KOPT-K1 (cell line): Measurements from ENCODE around the gene ADGRL3.
"Not testable (repeated sequence)": the region's sequence is repeated elsewhere in the genome, so short reads cannot be mapped to it uniquely, and the experiment has no call there.

Source experiments
- H3K27ac ChIP-seq: fragments of 200-600 bp; sonication (generic); 2 replicates; pipeline ENCODE4 v1.5.1; 2016; ENCODE audit warnings: antibody characterized with exemption, mild to moderate bottlenecking, low read depth, low read length; ENCODE audit not compliant: poor library complexity, severe bottlenecking
- H3K36me3 ChIP-seq: fragments of 200-600 bp; sonication (generic); 2 replicates; pipeline ENCODE4 v1.5.1; 2017; ENCODE audit warnings: antibody characterized with exemption, mild to moderate bottlenecking, low read length, moderate library complexity; ENCODE audit not compliant: insufficient read depth
- H3K9me3 ChIP-seq: fragments of 200-600 bp; sonication (generic); 2 replicates; pipeline ENCODE4 v1.5.1; 2017; ENCODE audit warnings: antibody characterized with exemption, low read length, mild to moderate bottlenecking; ENCODE audit not compliant: insufficient read depth, poor library complexity, severe bottlenecking

The ADGRL3 gene

DNA sequence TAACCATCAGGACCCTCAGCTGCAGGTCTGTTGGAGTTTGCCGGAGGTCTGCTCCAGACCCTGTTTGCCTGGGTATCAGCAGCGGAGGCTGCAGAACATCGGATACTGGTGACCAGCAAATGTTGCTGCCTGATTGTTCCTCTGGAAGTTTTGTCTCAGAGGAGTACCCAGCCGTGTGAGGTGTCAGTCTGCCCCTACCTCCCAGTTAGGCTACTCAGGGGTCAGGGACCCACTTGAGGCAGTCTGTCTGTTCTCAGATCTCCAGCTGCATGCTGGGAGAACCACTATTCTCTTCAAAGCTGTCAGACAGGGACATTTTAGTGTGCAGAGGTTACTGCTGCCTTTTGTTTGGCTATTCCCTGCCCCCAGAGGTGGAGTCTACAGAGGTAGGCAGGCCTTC lies 559.8 kb downstream of the ADGRL3 start:
- H3K9me3 ChIP-seq, H3K36me3 ChIP-seq, H3K27ac ChIP-seq: not testable (repeated sequence)

DNA sequence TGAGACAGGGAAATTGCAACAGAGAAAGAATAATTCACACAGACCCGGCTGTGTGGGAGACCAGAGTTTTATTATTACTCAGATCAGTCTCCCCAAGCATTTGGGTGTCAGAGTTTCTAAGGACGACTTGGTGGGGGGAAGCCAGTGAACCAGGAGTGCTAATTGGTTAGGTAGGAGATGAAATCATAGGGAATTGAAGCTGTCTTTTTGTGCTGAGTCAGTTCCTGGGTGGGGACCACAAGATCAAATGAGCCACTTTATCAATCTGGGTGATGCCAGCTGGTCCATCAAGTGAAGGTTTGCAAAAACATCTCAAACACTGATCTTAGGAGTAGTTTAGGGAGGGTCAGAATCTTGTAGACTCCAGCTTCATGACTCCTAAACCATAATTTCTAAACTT lies 560.7 kb downstream of the ADGRL3 start:
- H3K9me3 ChIP-seq, result no peaks in the 10 kb centered on the region
- H3K27ac ChIP-seq, result no peak overlapping the region

DNA sequence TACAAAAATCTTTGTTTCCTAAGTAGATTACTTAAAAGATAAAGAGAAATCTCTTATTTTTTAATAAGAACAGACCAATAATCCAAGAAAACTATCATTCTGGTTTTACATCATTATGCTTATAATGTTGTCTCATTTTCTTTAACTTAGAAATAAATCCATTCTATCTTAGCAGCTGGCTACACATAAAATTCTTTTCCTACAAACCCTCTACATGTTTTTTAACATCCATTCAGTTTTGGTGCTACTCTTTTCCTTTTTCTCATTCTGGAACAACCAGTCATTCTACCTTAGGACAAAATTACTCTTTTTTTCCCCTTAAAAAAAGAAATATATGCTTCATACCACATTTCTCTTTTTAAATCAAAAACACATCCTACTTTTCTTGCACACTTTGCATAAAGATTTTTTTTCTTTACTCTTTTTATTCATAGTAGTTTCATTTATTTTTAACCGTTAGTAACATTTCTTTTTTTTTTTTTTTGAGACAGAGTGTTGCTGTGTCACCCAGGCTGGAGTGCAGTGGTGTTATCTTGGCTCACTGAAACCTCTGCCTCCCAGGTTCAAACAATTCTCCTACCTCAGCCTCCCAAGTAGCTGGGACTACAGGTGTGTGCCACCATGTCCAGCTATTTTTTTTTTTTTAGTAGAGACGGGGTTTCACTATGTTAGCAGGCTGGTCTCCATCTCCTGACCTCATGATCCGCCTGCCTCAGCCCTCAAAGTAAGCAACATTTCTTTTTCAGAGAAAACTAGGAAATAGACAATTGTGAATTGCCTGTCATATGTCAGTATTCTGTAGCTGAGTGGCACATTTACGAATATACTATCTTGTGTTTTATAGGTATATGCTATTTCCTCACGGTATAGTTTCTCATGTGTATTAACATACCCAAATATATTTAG lies 562.8 kb downstream of the ADGRL3 start:
- Histone ChIP-seq H3K27ac (no peak overlapping the region), H3K9me3 (no peaks in the 10 kb centered on the region), H3K36me3 (no peaks in the 10 kb centered on the region)

More for the DNA sequence above, 560.7 kb downstream of the ADGRL3 start:
- H3K36me3 ChIP-seq, result no peaks in the 10 kb centered on the region

DNA sequence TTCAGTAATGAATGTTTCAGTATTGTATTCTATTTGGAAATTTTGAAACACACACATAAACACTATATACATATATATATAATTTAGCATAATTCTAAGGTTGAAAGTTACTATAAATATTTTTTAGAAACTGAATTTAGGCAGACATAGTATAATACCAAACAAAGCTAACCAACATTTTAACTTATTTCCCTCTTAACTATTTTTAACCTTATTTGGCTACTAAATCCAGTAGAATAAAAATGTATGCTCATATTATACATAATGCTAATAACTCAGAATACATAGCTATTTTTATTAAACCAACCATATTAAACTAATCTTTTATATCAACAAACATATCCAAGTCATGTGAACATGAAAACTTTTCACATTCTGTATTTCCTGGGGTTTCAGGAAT lies 563.6 kb downstream of the ADGRL3 start:
- Histone ChIP-seq H3K27ac (no peak overlapping the region), H3K36me3 (no peaks in the 10 kb centered on the region), H3K9me3 (no peaks in the 10 kb centered on the region)

DNA sequence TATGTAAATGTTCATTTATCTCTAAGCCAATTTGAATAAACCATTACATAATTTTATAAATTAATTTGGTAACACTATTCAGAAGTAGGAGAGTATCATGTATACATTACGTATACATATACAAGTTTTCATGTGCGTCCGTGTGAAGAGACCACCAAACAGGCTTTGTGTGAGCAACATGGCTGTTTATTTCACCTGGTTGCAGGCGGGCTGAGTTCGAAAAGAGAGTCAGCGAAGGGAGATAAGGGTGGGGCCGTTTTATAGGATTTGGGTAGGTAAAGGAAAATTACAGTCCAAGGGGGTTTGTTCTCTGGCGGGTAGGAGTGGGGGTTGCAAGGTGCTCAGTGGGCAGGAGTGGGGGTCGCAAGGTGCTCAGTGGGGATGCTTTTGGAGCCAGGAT lies 564.0 kb downstream of the ADGRL3 start:
- H3K36me3 ChIP-seq, H3K9me3 ChIP-seq, H3K27ac ChIP-seq: not testable (repeated sequence)

DNA sequence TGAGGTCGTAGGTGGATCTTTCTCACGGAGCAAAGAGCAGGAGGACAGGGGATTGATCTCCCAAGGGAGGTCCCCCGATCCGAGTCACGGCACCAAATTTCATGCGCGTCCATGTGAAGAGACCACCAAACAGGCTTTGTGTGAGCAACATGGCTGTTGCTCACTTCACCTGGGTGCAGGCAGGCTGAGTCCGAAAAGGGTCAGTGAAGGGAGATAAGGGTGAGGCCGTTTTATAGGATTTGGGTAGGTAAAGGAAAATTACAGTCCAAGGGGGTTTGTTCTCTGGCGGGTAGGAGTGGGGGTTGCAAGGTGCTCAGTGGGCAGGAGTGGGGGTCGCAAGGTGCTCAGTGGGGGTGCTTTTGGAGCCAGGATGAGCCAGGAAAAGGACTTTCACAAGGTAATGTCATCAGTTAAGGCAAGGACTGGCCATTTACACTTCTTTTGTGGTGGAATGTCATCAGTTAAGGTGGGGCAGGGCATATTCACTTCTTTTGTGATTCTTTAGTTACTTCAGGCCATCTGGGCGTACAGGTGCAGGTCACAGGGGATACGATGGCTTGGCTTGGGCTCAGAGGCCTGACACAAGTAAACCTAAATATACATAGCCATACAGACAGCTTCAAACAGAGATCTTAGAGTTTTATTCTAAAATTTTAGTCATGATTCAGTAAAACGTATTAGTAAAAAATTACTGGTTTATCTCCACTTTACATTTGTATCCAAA lies 569.5 kb downstream of the ADGRL3 start:
- not testable (repeated sequence) for H3K36me3 ChIP-seq, H3K27ac ChIP-seq, H3K9me3 ChIP-seq

DNA sequence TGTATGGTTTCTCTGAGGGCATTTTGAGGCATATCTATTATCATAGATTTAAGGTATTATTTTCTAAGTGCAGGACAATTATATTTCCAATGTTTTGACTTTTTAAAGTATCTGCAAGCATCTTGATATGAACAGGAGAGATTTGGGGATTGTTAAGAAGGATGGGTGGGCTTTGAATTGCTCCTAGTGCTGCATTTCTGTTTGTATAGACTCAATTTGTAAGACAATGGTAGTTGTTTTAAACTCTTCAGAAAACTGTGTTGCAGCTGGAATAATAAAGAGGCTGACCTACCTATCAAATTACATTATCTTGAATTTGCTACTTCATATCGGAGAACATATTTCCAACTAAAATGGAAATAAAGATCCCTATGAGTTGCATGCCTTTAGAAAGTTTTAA lies 570.3 kb downstream of the ADGRL3 start:
- Histone ChIP-seq H3K36me3 (no peaks in the 10 kb centered on the region), H3K9me3 (no peaks in the 10 kb centered on the region), H3K27ac (no peak overlapping the region)

DNA sequence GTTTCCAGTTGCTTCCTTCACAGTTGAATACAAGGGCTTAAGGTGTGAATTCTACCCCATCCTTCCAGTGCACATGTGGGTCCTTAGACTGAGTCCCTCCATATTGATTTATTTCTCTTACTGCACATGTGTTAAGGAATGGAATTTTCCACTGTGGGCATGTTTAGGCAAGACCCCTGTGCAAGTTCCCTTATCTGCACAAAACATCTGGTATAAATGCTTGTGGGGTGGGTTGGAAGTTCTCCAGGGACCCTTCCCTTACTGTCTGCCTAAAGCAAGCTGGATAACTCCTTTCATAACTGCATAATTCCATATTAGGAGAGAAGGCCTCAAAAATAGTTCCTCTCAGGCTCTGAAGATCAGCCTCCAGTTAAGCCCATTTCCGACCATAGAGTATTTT lies 570.9 kb downstream of the ADGRL3 start:
- no peak overlapping the region for H3K27ac ChIP-seq
- no peaks in the 10 kb centered on the region for H3K36me3 ChIP-seq
- no peaks in the 10 kb centered on the region for H3K9me3 ChIP-seq

DNA sequence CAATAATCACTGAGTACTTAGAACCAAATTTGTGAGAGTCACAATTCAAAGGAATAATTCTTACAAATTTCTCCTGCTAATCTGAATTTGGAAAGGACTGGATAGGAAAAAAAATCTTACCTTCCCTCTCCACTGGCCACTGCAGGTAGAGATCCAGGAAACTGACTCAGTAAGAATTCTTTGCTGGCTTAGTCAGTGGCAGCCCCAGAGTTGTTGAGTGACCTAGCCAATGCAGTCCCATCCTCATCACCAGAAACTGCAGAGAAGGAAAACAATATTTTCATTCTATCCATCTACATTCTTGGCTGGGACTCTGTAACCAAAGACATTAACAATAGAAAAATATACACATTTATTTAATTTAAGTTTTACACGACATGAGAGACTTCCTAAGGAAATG lies 572.0 kb downstream of the ADGRL3 start:
- no peaks in the 10 kb centered on the region for H3K36me3 ChIP-seq
- H3K27ac ChIP-seq, result no peak overlapping the region
- H3K9me3 ChIP-seq, result no peaks in the 10 kb centered on the region

DNA sequence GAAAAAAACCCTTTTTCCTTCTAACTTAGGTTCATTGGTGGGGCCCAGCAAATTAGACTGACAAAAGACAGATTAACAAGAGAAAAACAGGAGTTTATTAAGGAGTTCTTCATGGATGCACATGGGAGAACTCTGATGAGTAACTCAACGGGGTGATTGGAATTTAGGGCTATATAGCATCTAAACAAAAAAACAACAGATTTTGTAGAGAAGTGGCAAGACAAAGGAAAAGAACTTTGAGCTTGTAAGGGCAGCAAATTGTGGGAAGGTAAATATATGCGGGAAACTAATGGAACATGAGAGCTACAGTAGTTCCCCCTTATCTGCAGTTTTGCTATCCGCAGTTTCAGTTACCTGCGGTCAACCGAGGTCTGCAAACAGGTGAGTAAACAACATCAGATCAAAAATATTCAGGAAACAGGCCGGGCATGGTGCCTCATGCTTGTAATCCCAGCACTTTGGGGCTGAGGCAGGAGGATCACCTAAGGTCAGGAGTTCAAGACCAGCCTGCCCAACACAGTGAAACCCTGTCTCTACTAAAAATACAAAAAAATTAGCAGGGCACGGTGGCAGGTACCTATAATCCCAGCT lies 573.6 kb downstream of the ADGRL3 start:
- Histone ChIP-seq H3K36me3 (no peaks in the 10 kb centered on the region), H3K27ac (no peak overlapping the region), H3K9me3 (no peaks in the 10 kb centered on the region)

DNA sequence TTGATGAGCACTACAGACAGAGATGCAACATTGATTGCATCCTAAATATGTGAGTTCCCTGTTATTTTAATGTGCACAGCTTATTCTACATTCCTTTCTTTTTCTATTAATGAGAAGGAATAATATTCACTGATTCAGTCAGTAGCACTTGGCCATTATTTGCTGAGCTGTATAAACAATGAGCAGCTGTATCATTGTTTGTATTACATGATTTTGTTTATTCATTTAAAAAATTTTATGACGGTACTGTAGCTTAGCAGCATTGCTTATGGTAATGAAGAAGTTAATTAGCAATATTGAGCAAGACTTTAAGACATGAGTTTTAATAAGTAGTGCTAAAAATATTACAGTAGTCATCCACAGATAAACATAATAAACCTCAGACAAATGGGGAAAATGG lies 582.0 kb downstream of the ADGRL3 start:
- Histone ChIP-seq H3K9me3 (no peaks in the 10 kb centered on the region), H3K27ac (no peak overlapping the region)

DNA sequence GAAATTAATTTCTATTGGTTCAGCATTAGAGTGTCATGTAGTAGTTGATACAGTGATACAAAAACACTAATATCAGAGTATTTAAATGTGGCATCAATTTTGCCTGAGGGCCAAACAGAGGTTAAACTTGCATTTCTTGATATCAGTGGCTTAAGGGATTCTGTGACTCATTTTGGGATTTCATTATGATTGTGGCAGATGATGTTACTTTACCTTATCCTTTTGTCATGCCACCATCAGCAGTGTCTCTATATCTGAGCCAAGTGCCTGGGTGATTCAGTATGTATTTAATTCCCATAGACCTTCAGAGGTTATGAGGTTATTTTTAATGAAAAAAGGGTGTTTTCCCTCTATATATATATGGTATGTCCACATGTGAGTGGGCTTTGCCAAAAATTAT lies 582.9 kb downstream of the ADGRL3 start:
- Histone ChIP-seq H3K36me3 (no peaks in the 10 kb centered on the region), H3K9me3 (no peaks in the 10 kb centered on the region), H3K27ac (no peak overlapping the region)

More for the DNA sequence above, 582.0 kb downstream of the ADGRL3 start:
- no peaks in the 10 kb centered on the region for H3K36me3 ChIP-seq

DNA sequence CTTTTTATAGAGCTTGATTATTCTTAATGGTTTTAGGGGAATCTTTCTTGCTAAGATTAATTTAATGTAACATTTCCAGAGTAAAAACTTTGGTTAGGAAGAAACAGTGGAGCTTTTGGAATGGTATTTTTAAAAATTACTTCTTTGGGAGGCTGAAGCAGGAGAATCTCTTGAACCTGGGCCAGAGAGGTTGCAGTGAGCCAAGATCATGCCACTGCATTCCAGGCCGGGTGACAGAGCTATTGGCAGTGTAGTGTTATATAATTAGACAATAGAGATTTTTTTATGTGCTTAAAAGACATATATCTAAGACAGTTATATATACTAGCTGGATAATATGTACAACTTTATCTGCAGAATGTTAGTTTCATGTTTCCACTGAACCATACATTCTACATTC lies 585.6 kb downstream of the ADGRL3 start:
- H3K36me3 ChIP-seq, result no peaks in the 10 kb centered on the region
- H3K9me3 ChIP-seq, result no peaks in the 10 kb centered on the region
- no peak overlapping the region for H3K27ac ChIP-seq

DNA sequence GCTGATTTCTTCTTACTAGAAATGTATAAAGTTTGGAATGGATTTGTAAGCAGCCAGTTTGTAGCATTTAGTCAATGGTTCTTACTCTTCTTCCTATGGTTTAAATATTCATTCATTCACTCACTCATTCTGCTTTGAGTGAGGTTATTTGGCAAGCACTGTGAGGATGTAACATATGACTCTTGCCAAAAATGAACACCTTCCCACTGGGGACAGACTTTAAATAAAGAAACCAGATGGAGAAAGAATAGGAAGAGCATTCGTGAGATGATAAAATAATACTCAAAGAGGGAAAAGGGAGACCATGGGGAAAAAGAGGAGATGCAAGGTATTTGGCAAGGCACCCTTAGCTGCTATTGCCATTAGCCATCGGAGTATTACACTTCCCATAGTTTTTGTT lies 586.1 kb downstream of the ADGRL3 start:
- no peaks in the 10 kb centered on the region for H3K36me3 ChIP-seq
- H3K27ac ChIP-seq, result no peak overlapping the region
- no peaks in the 10 kb centered on the region for H3K9me3 ChIP-seq

DNA sequence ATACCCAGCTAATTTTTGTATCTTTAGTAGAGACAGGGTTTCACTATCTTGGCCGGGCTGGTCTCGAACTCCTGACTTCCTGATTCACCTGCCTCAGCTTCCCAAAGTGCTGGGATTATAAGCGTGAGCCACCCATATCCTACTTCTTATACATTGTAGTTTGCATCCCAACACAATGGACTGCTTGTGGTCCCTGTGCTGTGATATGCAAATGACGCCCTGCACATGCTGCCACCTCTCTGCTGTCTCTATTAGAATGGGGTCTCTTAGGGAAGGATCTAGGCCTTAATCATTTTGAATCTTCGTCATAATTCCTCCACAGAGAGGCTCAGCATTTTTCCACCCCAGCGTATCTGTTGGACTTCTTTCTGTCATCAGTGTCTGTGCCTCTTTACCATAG lies 595.9 kb downstream of the ADGRL3 start:
- Histone ChIP-seq H3K27ac (no peak overlapping the region), H3K36me3 (no peaks in the 10 kb centered on the region), H3K9me3 (no peaks in the 10 kb centered on the region)
